Stimulated activated CD8-positive, alpha-beta memory T cell treated with anti-CD3 and anti-CD28 coated beads, Interleukin-12 subunit alpha, Interleukin-12 subunit beta, amount 100 ng/mL, for 4 hours (primary cell): ENCODE results near the gene ITGB5.
"Not testable (repeated sequence)": the region's sequence is repeated elsewhere in the genome, so short reads cannot be mapped to it uniquely, and the experiment has no call there.

Experiments
- DNase-seq: peaks from one replicate; pipeline ENCODE4 v3.0.0-alpha.2; 2020; ENCODE audit warnings: low read depth

The ITGB5 gene

DNA sequence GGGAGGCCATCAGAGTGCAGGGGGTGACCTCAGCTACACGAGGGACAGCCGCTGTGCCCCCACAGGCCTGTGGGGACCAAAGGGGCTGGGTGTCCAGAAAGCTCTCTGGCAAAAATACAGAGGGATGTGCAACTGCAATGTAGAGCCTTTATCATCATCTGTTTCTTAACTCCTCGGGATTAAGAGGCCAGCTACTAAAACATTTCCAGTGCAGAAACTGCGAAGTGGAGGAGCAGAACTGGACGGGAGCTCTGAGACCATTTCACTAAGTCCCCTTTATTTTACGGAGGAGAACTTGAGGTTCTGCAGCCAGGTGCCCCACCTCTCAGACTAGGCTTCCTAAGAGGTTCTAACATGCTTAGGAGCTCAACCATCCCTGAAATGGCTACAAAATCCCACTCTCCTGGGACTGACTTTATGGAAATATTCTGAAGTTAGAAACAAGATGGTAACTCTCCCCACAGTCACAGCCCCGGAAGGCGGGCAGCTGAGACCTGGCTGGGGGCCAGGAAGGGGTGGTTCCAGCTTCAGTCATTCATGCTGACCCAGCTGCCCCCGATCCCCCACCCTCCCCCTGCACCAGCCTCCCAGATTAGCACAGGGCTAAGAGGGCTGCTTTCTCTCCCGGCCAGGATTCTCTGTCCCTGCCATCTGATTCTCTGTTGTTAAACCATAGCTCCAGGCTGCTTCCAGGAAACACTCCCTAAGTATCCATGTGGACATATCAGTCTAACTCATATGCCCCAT is 116.7 kb downstream of the ITGB5 start:
- no peak for DNase-seq

DNA sequence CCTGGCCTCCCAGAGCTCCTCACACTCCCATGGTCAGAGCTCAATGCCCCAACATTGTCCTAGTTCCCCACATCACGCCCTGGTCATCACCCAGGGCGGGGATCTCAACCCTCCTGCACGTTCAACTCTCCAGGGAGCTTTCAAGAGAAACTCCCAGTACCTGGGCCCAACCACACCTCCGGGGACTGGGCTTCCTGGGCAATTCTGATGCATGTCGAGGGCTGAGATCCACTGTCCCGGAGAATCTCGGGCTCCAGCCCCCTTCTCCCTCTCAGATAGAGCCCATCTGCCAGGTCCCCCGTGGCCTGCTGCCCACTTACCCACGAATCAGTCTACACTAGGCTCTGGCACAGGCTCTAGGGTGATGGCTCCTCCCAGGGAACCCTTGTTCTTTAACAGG is 117.7 kb downstream of the ITGB5 start:
- no peak for DNase-seq

DNA sequence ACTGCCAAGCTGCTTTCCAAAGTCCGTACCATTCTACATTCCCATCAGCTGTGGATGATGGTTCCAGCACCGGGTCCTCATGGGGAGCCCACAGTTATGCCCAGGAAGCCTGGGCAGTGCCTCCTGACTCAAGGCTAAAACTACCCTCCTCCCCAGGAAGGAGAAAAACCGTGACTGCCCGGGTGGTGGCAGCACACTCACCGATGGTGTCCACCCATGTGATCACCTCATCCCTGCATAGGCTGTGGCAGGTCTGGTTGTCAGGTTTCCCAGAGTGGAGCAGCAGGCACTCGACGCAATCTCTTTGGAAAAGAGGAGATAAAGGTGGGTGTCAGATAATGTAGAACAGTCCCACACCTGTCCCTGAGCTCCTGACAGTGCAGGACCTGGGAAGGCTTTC is 118.4 kb downstream of the ITGB5 start:
- no peak for DNase-seq

DNA sequence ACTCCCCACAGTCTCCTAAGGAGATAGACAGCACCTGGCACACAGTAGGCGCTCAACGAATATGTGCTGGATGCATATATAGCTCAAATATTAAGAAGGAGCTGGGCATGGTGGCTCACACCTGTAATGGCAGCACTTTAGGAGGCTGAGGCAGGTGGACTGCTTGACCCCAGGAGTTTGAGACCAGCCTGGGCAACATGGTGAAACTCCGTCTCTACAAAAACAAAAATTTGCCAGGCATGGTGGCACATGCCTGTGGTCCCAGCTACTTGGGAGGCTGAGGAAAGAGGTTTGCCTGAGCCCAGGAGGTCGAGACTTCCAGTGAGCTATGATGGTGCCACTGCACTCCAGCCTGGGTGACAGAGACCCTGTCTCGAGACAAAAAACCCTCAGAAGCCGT is 119.5 kb downstream of the ITGB5 start:
- no peak for DNase-seq

DNA sequence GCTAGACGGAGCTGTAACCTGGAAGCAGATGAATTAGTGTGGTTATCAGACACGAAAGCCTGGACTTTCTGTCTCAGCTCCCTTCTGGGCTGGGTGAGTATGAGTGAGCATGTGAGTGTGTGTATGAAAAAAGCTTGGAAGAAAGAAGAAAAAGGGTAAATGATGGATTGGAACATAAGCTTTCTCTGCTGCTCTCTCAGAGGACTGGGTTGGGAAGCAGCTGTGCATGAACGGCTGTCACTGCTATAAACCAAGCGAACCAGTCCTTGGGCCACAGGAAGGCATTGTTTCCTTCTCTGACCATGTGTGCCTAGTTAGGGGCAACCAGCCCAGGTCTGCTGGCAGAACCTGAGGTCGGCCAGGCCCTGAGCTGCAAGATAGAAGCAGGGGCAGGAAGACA is 119.9 kb downstream of the ITGB5 start:
- DNase-seq: no peak

DNA sequence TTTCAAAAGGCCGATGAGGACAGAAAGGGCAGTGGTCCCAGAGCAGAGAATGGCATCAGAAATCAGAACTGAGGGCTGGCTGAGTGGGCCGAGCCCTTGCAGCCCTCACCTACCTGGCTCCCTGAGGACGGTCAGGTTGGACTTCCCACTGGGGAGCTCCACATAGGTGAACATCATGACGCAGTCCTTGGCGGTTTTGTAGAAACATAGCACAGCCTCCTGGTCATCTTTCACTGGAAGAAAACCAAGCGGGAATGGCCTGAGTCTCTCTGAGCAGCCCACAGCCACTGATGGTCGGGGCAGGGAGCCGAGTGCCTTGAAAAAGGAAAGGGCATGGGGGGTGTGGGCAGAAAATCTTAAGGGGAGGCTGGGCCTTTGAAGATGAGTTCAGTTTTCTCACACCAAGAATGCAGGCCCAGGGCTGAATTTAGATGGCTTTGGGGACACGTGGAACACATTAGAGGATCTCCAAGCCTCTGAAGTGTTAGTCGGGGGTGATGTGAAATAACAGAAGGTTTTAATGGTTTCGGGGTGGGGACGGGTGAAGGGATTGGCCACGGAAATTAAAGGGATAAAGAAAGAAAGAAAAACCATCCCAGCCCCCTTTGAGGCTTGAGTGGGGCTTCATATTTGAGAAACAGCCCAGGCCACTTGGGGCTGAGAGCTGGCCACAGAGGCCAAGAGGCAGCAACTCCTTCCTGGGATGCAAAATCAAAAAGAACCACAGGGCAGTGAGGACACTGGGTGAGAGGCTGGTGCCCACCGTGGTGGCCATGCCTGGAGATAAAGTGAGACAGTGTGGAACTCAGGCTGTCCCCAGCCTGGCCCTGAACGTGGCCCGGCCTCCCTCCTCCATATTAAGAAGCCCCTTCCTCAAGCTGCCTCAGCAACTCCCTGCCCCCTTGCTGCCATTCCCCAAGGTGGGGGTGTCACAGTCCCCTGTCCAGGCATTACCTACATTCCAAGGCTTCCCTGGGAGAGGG is 120.8 kb downstream of the ITGB5 start:
- DNase-seq: no peak

DNA sequence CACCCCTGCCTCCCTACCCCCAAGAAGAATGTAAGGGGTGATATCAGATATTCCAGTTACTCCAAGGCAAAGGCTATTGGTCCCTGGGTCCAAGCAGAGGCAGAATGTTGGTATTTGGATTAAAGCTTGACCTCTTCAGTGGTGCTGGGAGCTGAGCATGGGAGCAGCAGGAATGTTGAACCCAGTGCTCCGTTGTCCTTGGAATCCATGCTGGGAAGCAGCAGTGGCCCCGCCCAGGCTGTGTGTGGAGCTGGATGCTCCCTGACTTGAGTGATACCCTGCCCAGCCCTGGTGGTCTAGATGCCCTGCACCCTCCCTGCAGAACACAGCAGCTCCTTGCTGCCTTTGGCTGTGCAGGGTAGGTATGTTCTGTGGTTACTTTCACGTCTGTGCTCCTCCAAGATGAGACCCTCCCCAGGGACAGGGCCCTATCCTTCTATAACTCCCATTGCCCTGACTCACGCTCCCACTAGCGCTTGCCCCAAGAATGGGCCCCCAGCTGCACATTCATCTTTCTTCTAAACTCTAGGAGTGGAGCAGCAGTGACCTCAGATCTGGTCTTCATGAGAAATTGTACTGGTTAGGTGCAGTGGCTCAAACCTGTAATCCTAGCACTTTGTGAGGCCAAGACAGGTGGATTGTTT is 121.8 kb downstream of the ITGB5 start:
- no peak for DNase-seq

DNA sequence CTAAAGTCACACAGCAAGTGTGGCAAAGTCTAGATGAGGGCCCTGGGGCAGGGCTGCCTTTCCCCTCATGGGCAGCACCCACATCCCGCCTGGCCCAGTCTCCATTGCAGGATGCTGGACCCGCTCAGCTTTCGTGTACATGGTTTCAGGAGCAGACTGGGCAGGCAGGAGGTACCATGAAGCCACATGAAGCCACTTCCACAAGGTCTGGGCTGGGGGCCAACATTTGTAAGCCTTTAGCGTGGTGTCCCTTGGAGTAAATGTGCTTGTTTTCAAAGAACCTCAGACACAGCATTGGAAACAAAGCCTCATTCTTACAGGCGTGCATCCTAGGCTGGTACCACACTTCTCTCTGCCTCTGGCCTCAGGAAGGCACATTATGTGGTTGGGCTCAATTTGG is 122.4 kb downstream of the ITGB5 start:
- DNase-seq: no peak

- no peak for DNase-seq
Measured at GRCh38 chr3:124763644-124764358, 123.4 kb downstream of the ITGB5 start.

DNA sequence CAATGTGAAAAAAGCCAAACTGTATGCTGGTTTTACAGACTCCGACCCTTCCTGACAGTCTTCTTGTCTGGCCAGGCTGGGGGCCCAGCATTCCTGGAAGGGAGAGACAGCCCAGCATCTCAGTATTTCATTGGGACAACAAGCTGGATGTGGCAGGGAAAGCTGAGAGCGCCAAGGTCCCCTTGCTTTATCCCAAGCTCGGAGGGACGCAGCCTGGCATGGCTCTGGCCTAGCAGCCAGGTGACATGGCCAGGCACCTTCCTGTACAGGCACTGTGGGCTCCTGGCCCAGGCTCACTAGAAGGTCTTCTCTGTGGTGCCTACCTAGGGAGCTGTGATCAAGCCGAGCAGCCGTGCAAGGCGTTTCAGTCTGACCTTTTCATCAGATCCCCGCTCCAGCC is 124.0 kb downstream of the ITGB5 start:
- DNase-seq: no peak

DNA sequence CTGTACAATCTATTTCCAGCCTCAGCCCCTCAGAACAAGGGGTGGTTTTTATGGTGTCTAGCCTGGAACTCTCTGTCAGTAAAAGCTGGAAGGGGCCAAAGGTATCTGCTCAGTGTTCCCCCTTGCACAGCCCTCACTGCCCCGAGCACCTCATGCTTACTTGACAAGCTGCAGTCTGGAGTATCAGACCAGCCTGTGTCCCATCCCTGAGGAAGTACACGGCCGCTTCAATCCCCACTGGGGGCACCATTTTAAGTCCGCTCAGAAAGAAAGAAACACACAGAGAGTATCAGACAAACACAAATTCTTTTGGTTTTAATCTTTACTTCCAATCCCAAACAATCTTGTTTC is 124.5 kb downstream of the ITGB5 start:
- DNase-seq: no peak

DNA sequence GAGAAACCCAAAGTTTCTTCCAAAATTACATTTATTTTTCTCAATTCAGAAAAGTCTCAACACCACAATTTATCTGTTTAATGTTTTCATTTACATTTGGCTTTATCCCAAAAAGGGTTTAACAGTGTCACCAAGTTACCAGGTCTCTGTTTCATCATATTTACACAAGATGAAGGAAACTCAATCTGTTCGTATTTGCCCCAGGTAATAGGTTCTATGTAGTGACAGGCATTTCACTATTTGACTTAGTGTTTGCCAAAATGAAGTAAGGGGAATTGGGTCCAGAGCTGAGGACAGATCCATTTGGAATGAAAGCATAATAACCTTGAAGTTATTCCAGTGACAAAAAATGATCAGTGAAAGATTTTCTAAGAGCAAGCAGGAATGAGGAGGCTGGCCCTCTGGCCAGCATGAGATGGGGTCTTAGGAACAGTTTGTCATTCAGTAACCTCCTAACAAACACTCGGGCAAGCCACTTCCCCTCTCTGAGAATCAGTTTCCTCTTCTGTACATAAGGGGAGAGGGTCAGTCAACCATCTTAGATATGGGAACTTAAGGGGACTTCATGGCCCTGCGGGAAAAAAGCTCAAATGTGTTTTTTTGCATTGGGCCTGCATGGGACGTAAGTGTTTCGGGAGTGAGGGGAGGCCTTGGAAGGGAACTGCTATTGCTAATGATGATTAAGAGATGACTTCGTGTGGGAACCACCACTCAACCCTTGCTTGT is 125.1 kb downstream of the ITGB5 start:
- DNase-seq: no peak

DNA sequence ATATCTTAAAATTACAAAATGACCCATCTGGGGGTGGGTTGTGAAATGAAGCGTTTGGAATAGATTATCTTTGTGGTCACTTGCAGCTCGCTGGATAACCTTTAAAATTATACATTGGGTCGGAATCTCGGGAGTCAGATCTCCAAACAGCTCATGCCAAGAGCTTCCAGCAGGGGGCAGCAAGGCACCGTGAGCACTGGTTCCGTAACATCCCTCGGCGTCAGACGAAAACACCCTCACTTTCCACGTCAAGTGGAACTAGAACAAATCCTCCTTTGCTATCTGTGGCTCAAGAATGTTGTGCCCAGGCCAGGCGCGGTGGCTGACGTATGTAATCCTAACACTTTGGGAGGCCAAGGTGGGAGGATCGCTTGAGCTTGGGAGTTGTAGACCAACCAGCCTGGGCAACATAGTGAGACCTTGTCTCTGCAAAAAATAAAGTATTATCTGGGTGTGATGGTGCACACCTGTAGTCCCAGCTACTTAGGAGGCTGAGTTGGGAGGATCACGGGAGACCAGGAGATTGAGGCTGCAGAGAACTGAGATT is 125.8 kb downstream of the ITGB5 start:
- DNase-seq: peak; percentile 38

DNA sequence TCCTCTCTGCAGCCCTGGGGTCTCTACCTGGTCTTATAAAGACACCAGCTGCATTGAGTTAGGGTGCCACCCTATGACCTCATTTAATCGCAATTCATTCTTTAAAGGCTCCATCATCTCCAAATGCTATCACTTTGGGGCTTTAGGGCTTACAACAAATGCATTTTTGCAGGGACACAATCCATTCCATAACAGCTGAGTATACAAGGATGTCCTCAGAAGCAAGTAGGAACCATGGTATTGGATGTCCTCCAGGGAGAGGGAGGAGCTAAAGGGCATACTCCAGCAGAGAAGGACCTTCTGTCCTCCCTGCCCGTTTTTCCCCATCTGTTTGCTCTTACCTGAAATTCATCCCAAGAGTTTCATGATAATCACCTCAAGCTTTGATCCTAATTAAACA is 126.6 kb downstream of the ITGB5 start:
- DNase-seq: no peak

GRCh38 chr3:124759666-124760401 is 127.3 kb downstream of the ITGB5 start:
- no peak for DNase-seq

DNA sequence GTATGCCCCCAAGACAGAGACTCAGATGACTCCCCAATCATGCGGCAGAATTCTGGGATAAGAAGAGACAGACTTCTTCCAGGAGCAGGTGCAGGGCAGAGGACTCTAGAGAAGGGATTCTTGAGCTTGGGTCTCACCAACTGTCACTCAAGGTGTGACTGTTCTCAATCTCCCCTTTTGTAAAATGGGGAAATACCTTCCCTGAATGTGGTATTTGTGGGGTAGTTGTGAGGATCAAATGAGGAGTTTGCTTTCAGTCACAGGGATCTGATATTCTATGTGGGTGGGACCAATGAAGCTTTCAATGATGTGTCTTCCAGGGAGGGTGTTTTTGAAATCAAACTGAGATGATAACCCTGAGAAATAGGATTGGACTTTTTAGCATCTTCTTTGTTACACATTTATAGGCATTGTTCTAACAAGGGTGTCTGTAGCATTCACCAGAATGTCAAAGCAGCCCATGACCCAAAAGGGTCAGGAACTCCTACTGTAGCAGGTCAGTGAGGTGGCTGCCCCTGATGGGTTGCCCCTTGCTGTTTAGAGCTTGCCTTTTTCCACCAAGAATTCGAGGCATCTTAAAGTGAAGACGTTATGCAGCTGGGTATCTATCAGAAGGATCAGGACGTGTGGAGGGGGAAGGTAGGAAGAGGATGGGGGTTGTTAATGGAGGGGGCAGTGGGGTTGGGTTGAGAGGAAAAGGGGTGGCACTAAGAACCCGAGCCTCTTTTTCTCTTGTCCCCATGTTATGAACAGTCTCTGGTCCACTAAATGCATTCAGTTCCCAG is 128.1 kb downstream of the ITGB5 start:
- no peak for DNase-seq

DNA sequence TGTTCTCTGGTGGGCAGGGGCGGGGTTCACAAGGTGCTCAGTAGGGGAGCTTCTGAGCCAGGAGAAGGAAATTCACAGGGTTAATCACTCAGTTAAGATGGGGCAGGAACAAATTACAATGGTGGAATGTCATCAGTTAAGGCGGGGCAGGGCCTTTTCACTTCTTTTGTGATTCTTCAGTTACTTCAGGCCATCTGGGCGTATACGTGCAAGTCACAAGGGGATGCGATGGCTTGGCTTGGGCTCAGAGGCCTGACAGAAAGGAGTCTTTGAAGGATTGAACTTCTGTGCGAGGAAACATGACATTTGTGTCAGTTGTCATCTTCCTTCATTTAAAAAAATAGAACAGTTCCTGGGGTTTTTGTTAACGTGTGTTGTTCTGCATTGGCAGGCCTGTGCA is 129.2 kb downstream of the ITGB5 start:
- DNase-seq: not testable (repeated sequence)

DNA sequence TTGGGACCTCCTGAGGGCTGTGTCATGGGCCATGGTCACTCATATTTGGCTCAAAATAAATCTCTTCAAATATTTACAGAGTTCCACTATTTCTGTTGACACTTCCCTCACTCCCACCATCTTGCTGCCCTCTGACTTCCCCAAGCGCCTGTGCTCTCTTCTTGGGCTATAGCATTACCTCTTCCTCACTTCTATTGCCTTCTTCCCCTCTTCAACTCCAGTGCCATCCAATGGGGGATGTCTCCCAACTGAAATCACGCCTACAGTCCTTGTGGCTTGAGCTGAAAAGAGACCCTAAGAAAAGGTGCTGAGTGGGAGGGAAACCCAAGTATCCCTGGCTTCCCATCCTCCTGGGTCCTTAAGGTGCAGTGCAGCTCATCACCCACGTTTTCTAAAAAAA is 135.1 kb downstream of the ITGB5 start:
- DNase-seq: no peak

DNA sequence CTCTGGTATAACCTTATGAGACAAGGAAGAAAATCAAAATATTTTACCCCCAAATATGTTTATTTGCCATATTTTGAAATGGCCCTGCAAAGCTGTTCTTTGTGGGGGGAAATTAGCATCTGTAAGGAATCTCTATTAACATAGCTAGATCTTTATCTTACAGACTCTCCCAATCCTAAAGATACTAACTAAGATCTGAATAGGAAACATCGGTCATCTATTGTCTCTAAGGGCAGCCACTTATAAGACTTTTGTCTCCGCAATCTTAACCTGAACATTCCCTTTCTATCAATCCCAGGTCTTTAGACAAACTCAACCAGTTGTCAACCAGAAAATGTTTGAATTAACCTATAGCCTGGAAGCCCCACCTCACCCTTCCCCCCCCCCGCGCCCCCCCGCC is 135.7 kb downstream of the ITGB5 start:
- DNase-seq: no peak

DNA sequence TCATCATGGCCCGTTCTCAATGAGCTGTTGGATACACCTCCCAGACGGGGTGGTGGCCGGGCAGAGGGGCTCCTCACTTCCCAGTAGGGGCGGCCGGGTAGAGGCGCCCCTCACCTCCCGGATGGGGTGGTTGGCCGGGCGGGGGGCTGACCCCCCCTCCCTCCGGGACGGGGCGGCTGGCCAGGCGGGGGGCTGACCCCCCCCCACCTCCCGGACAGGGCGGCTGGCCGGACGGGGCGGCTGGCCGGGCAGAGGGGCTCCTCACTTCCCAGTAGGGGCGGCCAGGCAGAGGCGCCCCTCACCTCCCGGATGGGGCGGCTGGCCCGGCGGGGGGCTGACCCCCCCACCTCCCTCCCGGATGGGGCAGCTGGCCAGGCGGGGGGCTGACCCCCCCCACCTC is 137.3 kb downstream of the ITGB5 start:
- not testable (repeated sequence) for DNase-seq
